Activated naive CD4-positive, alpha-beta T cell treated with anti-CD3 and anti-CD28 coated beads, Interleukin-2, amount 50 U/mL, for 72 hours (primary cell): Measurements from ENCODE around the gene NAA10. TPM values are rescaled to one million over a fixed set of nuclear protein-coding genes. Genes with fewer than 3 reads are reported as not detected.

ENCODE experiments used
- ATAC-seq, 2 donors: fragments of 150-1000 bp; cut with Tn5 transposase; 2 replicates each; pipeline ENCODE4 v1.10.0; 2021; ENCODE audit warnings: mild to moderate bottlenecking in 2 of 2, moderate library complexity in 2 of 2
- DNase-seq, 2 donors: peaks; one replicate each; pipeline ENCODE4 v3.0.0; 2021 to 2022; ENCODE audit warnings: low spot score in 2 of 2
- H3K27ac Mint-ChIP-seq, 2 donors: one replicate each; pipeline ENCODE4 v1.8.0; 2022; ENCODE audit warnings: mild to moderate bottlenecking in 2 of 2, mixed read lengths in 2 of 2
- H3K36me3 Mint-ChIP-seq, 2 donors: one replicate each; pipeline ENCODE4 v1.8.0; 2022; ENCODE audit warnings: mixed read lengths in 2 of 2
- H3K9me3 Mint-ChIP-seq, 2 donors: one replicate each; pipeline ENCODE4 v1.8.0; 2022; ENCODE audit warnings: mixed read lengths in 2 of 2
- total RNA-seq, 2 donors: library from RNA; stranded (reverse); gene quantifications; one replicate each; pipeline ENCODE4 v1.2.3, GENCODE V29; 2022

The NAA10 gene
- total RNA-seq, 2 donors from 2014 or later: 97.9 to 129 TPM

DNA sequence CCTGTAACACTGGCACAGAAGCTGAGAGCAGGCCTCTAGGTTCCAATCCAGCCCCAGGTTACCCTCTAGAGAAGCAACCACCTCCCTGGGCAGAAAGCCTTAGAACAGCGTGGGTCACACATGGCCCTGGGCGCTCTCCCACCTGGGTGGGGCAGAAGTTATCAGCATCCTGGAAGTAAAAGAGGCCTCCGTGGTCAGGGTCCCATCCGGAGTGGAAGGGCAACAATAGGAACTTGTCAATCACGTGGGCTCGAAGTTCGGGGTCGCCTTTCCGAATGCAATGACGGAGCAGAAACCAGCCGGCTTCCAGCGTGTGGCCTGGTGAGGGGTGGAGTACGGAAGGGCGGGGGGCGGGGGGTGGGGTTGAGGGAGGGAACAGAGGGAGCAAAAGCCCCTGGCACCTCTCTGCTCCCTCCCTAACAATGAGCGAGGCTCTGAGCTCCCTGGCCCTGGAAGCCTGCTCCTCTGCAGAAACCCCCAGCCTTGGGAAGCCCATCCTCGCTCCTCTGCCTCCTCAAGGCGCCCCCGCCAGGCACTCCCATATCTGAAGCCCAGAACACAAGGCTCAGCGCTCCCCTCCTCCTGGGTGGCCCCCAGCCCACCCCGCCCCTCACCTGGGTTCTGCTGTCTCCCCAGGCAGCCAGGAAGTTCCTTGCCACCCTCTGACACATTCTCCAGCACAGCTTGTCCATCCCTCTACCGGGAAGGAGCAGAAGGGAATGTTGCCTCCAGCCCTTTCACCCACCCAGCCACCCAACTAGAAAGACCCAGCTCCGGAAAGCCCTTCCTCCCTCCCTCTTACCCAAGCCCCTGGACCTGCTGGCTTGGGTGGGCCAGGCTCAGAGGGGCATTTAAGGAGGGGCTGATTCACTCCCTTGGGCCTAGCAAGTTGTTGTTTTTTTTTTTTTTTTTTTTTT, 6.8 kb upstream of the NAA10 start:
- H3K36me3 Mint-ChIP-seq: peaks cover 0 to 3% of the 10 kb centered on the region in 2 donors
- no peaks in the 10 kb centered on the region for H3K9me3 Mint-ChIP-seq
- ATAC-seq (no peak), DNase-seq (no peak)
- H3K27ac Mint-ChIP-seq: no peak overlapping the region

DNA sequence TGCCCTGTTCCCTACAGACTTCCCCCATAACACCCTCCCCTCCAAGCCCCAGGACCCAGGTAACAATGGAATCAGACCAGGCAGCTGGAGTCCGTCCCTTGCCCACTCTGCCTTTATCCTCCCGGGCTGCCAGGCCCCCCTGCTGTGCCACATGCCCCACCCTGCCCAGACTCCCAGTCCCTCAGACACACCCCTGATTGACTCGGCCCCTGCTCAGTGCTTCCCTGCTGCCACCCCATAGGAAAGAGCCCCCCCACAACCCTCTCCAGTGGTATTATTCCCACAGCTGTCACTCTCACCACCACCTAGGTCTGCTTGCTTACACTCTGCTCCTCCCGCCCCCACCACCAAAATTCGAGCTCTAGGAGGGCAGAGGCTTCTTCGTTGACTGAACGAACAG, 4.7 kb upstream of the NAA10 start:
- peaks cover 0 to 6% of the 10 kb centered on the region in 2 donors for H3K36me3 Mint-ChIP-seq
- no peaks in the 10 kb centered on the region for H3K9me3 Mint-ChIP-seq
- DNase-seq: no peak
- H3K27ac Mint-ChIP-seq: no peak overlapping the region
- no peak for ATAC-seq

- Mint-ChIP-seq H3K9me3 (no peaks in the 10 kb centered on the region), H3K27ac (no peak overlapping the region), H3K36me3 (peaks cover 6 to 8% of the 10 kb centered on the region in 2 donors)
- DNase-seq (no peak), ATAC-seq (no peak)
Measured at GRCh38 chrX:153938226-153938786, 3.5 kb upstream of the NAA10 start.

DNA sequence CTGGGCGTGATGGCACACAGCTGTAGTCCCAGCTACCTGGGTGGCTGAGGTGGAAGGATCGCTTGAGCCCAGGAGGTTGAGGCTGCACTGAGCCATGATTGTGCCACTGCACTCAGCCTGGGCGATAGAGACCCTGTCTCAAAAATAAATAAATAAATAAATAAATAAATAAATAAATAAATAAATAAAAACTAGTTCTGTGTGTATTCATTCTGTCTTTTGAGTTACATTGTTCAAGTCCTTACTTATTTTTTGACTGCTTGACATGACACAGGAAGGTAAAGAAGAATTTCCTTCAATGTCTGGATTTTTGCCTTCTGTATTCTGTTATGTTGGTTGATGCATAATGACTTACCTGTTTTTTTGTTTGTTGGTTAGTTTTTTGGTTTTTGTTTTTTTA, 2.2 kb upstream of the NAA10 start:
- Mint-ChIP-seq H3K27ac (no peak overlapping the region), H3K36me3 (peaks cover 6 to 8% of the 10 kb centered on the region in 2 donors), H3K9me3 (no peaks in the 10 kb centered on the region)
- DNase-seq (no peak), ATAC-seq (no peak)

GRCh38 chrX:153935326-153935851, 552 bp upstream of the NAA10 start:
- DNase-seq (no peak), ATAC-seq (no peak)
- no peak overlapping the region for H3K27ac Mint-ChIP-seq
- no peaks in the 10 kb centered on the region for H3K9me3 Mint-ChIP-seq
- peaks cover 6 to 13% of the 10 kb centered on the region in 2 donors for H3K36me3 Mint-ChIP-seq

GRCh38 chrX:153934148-153934761, 582 bp downstream of the NAA10 start:
- peak in 1 of 2 donors; percentile 6 for ATAC-seq
- Mint-ChIP-seq H3K27ac (peak overlapping the region; percentile 32 to 84), H3K36me3 (peaks cover 6 to 13% of the 10 kb centered on the region in 2 donors), H3K9me3 (no peaks in the 10 kb centered on the region)
- no peak for DNase-seq

DNA sequence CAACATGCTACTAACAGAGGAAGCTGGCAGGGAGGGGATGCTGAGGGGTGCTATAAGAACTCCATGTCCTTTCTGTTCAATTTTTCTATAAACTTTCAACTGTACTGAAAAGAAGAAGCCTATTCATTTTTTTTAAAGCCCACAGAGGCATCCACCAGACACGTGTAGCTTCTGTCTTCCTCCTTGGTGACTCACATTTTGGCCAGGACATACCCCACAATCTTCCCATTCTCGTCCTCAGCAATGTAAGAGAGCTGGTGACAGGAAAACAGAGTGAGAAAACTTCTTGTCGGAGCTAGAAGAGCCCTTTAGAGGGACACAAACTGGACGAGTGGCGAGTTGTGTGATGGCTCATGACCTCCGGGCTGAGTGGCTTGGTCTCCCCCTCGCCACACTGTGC, 1.1 kb downstream of the NAA10 start:
- peaks cover 6 to 13% of the 10 kb centered on the region in 2 donors for H3K36me3 Mint-ChIP-seq
- ATAC-seq: no peak
- DNase-seq: no peak
- peak overlapping the region in 1 of 2 donors; percentile 32 for H3K27ac Mint-ChIP-seq
- no peaks in the 10 kb centered on the region for H3K9me3 Mint-ChIP-seq

GRCh38 chrX:153932220-153932915, 2.5 kb downstream of the NAA10 start:
- Mint-ChIP-seq H3K27ac (no peak overlapping the region), H3K9me3 (no peaks in the 10 kb centered on the region), H3K36me3 (peaks cover 6 to 13% of the 10 kb centered on the region in 2 donors)
- no peak for DNase-seq
- ATAC-seq: no peak

DNA sequence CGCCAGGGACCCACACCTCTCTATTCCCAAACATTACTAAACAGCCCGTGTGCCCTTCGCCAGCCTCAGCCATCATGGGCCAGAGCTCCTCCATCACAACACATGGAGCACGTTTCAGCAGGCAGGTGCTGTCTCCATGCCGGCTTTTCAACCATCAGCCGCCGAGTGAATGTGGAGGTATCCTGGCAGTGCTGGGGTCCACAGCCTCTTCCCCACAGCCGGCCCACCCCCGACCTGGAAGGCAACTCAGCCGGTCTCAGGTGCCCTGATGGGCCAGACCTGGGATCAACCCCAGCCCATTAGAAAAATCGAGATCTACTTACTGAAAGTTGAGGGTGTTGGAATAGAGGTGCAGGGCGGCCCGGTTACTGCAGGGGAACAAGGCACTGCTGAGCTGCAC, 3.1 kb downstream of the NAA10 start:
- ATAC-seq (no peak), DNase-seq (no peak)
- no peaks in the 10 kb centered on the region for H3K9me3 Mint-ChIP-seq
- peak overlapping the region; percentile 39 to 87 for H3K27ac Mint-ChIP-seq
- peaks cover 4 to 13% of the 10 kb centered on the region in 2 donors for H3K36me3 Mint-ChIP-seq

DNA sequence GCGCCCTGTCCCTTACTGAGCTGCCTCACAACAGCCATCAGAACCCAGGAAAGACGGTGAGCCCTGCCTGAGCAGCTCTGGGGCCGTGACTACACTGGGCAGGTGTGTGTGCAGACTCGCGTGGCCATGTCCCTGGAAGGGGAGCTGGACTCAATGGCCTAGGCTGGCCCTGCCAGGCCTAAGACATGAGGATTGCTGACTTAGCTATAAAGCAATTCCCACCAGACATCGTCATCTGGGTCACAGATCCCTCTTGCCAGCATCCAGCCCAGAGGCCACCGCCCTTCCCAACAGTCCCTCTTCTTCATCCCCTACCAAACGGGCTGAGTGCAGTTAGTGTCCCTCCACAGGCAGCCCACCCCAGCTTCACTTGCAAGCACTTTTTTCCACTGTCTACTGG, 3.7 kb downstream of the NAA10 start:
- no peak for ATAC-seq
- Mint-ChIP-seq H3K9me3 (no peaks in the 10 kb centered on the region), H3K27ac (peak overlapping the region; percentile 39 to 61), H3K36me3 (peaks cover 0 to 13% of the 10 kb centered on the region in 2 donors)
- DNase-seq: no peak

DNA sequence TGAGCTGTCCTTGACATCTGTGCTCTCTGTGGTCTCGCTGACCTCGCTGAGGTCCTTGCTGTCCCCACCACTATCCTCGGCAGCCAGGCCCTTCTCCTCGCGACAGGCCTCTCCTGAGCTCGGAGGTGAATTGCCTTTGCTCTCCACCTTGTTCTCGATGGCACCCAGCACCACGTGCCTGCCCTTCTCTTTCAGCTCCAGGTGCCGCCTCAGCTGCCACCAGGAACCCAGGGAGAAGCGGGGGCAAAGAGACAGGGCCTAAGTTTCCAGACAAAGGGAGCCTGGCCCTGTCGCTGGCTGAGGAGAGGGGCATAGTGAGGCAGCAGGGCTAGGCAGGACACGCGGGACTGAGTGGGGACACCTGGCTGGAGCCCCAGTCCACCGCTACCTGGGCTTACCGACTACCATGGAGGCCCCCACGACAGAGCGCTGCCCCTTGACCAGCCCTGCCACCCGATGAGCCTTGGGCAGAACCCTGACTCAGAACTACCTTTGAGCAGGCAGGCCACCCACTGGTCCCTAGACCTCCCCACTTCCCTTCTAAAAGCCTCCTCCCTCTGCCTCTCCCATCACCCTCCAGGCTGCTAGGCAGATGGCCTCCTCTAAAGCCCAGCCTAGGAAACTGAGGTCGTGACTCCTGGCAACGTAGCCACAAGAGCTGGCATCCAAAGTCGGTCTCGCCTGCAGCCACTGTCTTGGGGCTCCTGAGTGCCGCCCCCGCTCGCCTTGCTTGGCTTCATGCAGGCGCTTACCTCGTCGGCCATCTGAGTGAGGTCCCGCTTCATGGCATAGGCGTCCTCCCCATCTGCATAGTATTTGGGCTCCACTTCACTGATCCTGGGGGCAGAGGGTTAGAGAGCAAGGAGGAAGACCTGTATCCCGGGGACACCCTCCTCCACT, 4.6 kb downstream of the NAA10 start:
- DNase-seq (no peak), ATAC-seq (no peak)
- Mint-ChIP-seq H3K36me3 (peaks cover 5 to 17% of the 10 kb centered on the region in 2 donors), H3K9me3 (no peaks in the 10 kb centered on the region), H3K27ac (peak overlapping the region in 1 of 2 donors; percentile 39)

- DNase-seq: no peak
- ATAC-seq: no peak
- Mint-ChIP-seq H3K36me3 (peaks cover 6 to 23% of the 10 kb centered on the region in 2 donors), H3K27ac (peak overlapping the region in 1 of 2 donors; percentile 77), H3K9me3 (no peaks in the 10 kb centered on the region)
Measured at GRCh38 chrX:153929576-153929975, 5.3 kb downstream of the NAA10 start.

- no peak for DNase-seq
- ATAC-seq: no peak
- H3K36me3 Mint-ChIP-seq: peaks cover 12 to 23% of the 10 kb centered on the region in 2 donors
- H3K27ac Mint-ChIP-seq: peak overlapping the region in 1 of 2 donors; percentile 94
- no peaks in the 10 kb centered on the region for H3K9me3 Mint-ChIP-seq
Measured at GRCh38 chrX:153928846-153929245, 6.0 kb downstream of the NAA10 start.

- DNase-seq (peak; percentile 86 to 97), ATAC-seq (peak; percentile 76 to 80)
- Mint-ChIP-seq H3K27ac (peak overlapping the region; percentile 94 to 96), H3K9me3 (no peaks in the 10 kb centered on the region), H3K36me3 (peaks cover 12 to 21% of the 10 kb centered on the region in 2 donors)
Measured at GRCh38 chrX:153927922-153928760, 6.7 kb downstream of the NAA10 start.

- peak overlapping the region; percentile 94 to 96 for H3K27ac Mint-ChIP-seq
- peaks cover 12 to 21% of the 10 kb centered on the region in 2 donors for H3K36me3 Mint-ChIP-seq
- no peak for ATAC-seq
- no peaks in the 10 kb centered on the region for H3K9me3 Mint-ChIP-seq
- no peak for DNase-seq
Measured at GRCh38 chrX:153927672-153927921, 7.2 kb downstream of the NAA10 start.
